ENCODE results near the gene EXD1.

GRCh38 chr15:41151451-41152005, 79.0 kb downstream of the EXD1 start:
- TF ChIP-seq EP300 (IDR thresholded peaks at IDR 0.05; ENCODE audit: borderline replicate concordance) (no peak), YY1 (IDR thresholded peaks at IDR 0.05; ENCODE audit: low read depth) (no peak), TCF12 (IDR thresholded peaks at IDR 0.05; ENCODE audit: low read depth) (no peak), FOXM1 (IDR thresholded peaks at IDR 0.05; ENCODE audit: borderline replicate concordance, low read depth) (no peak), TAF1 (IDR thresholded peaks at IDR 0.05; ENCODE audit: low read depth) (no peak), MAX (IDR thresholded peaks at IDR 0.05) (no peak), REST (IDR thresholded peaks at IDR 0.05; ENCODE audit: low read depth) (no peak), CEBPB (IDR thresholded peaks at IDR 0.05) (no peak), RAD21 (IDR thresholded peaks at IDR 0.05; ENCODE audit: low read depth) (no peak), CREB1 (IDR thresholded peaks at IDR 0.05; ENCODE audit: low read depth) (no peak), NFIC (IDR thresholded peaks at IDR 0.05) (no peak), TEAD4 (IDR thresholded peaks at IDR 0.05) (no peak)
